ENCODE measurements around the gene HCN3.

Gene HCN3

DNA sequence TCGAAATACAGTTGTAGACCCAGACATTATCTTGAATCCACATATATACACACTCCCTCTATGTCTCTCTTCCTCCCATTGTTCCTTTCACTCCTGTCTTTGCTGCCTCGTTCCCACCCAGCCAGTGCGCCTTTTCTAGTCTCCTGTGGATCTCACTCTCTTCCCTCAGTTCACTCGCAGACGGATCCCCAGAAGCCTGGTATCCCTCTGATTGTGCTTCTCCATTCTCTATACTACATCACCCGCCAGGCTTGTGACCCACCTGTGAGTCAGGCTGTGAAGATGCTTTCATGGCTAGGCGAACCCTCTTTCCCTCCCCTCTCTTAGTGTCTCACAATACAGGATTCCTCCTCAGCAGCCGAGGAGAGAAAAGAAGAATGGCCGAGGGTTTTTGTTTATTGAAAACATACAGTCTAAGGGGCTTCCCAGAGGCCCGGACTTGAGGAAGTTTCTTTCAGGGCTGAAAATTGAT lies 1.5 kb downstream of the HCN3 start:
- no peaks in the 10 kb centered on the region for H3K27me3 ChIP-seq (replicated peaks; ENCODE audit: insufficient read depth, low read length)
- peaks cover 19% of the 10 kb centered on the region for H3F3A ChIP-seq (ENCODE audit: insufficient read depth, low read length)
- peak overlapping the region; percentile 83; the same call in 1 of the 2 replicates for H2AFZ ChIP-seq (ENCODE audit: low read length)
- H3K79me2 ChIP-seq (ENCODE audit: low read length): peaks cover 2% of the 10 kb centered on the region
- H3K4me3 ChIP-seq (ENCODE audit: low read length): peak overlapping the region; percentile 76; the same call in 1 of the 2 replicates
- no peak for TF ChIP-seq EZH2phosphoT487 (IDR thresholded peaks at IDR 0.05; ENCODE audit: low read length)
- no peak for TF ChIP-seq EZH2 (optimal IDR thresholded peaks at IDR 0.05; ENCODE audit: low read depth, low read length)
- TF ChIP-seq, protein P1, sequence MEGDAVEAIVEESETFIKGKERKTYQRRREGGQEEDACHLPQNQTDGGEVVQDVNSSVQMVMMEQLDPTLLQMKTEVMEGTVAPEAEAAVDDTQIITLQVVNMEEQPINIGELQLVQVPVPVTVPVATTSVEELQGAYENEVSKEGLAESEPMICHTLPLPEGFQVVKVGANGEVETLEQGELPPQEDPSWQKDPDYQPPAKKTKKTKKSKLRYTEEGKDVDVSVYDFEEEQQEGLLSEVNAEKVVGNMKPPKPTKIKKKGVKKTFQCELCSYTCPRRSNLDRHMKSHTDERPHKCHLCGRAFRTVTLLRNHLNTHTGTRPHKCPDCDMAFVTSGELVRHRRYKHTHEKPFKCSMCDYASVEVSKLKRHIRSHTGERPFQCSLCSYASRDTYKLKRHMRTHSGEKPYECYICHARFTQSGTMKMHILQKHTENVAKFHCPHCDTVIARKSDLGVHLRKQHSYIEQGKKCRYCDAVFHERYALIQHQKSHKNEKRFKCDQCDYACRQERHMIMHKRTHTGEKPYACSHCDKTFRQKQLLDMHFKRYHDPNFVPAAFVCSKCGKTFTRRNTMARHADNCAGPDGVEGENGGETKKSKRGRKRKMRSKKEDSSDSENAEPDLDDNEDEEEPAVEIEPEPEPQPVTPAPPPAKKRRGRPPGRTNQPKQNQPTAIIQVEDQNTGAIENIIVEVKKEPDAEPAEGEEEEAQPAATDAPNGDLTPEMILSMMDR (IDR thresholded peaks at IDR 0.05; ENCODE audit: low read length): no peak; the same call in 1 of the 2 replicates
- H3K27ac ChIP-seq (ENCODE audit: low read length): no peak overlapping the region
- peaks cover 13% of the 10 kb centered on the region for H3K4me1 ChIP-seq (ENCODE audit: low read length)
- no peaks in the 10 kb centered on the region for H3K9me3 ChIP-seq (replicated peaks; ENCODE audit: insufficient read depth, low read length)
- DNase-seq: no peak
- no peaks in the 10 kb centered on the region for H3K9me2 ChIP-seq (replicated peaks; ENCODE audit: insufficient read depth, low read length)
- no peaks in the 10 kb centered on the region for H3K36me3 ChIP-seq (replicated peaks; ENCODE audit: insufficient read depth, low read length)
- no peaks in the 10 kb centered on the region for H4K20me1 ChIP-seq (ENCODE audit: insufficient read depth, low read length)
- peak overlapping the region; percentile 99 for H3K4me2 ChIP-seq (ENCODE audit: low read depth, low read length)
- no peak overlapping the region for H3K9ac ChIP-seq (ENCODE audit: low read length)

DNA sequence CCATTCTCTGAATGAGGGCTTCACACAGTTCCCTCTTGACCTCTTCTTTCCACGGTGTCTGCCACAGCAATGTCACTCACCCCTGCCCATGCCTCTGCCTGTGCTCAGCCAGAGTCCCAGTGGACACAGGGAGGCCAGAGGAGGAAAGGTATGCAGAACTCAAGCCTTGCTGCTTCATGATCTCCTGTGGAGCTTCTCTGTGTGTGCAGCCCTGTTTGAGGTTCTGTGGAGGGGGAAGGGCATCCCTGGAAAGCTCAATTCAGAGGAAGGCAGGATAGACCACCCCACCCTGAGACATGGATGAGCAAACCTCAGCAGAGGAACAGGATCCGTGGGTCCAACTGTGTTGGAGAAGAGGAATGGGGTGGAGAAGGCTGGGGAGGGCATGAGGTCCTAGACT lies 2.0 kb downstream of the HCN3 start:
- Histone ChIP-seq H3K27ac (ENCODE audit: low read length) (no peak overlapping the region), H3K9ac (ENCODE audit: low read length) (no peak overlapping the region), H2AFZ (ENCODE audit: low read length) (no peak overlapping the region), H3K36me3 (replicated peaks; ENCODE audit: insufficient read depth, low read length) (no peaks in the 10 kb centered on the region), H3F3A (ENCODE audit: insufficient read depth, low read length) (peaks cover 17% of the 10 kb centered on the region; the same call in 1 of the 2 replicates), H3K4me1 (ENCODE audit: low read length) (peaks cover 12% of the 10 kb centered on the region), H4K20me1 (ENCODE audit: insufficient read depth, low read length) (no peaks in the 10 kb centered on the region), H3K4me2 (ENCODE audit: low read depth, low read length) (no peak overlapping the region), H3K9me3 (replicated peaks; ENCODE audit: insufficient read depth, low read length) (no peaks in the 10 kb centered on the region), H3K27me3 (replicated peaks; ENCODE audit: insufficient read depth, low read length) (no peaks in the 10 kb centered on the region), H3K9me2 (replicated peaks; ENCODE audit: insufficient read depth, low read length) (no peaks in the 10 kb centered on the region), H3K4me3 (ENCODE audit: low read length) (no peak overlapping the region), H3K79me2 (ENCODE audit: low read length) (no peaks in the 10 kb centered on the region)
- TF ChIP-seq EZH2phosphoT487 (IDR thresholded peaks at IDR 0.05; ENCODE audit: low read length) (no peak), EZH2 (optimal IDR thresholded peaks at IDR 0.05; ENCODE audit: low read depth, low read length) (no peak)
- TF ChIP-seq, protein P1 (IDR thresholded peaks at IDR 0.05; ENCODE audit: low read length): no peak
- DNase-seq: no peak

GRCh38 chr1:155282488-155283091 lies 5.3 kb downstream of the HCN3 start:
- H3K9me3 ChIP-seq (replicated peaks; ENCODE audit: insufficient read depth, low read length): no peaks in the 10 kb centered on the region
- H3K79me2 ChIP-seq (ENCODE audit: low read length): no peaks in the 10 kb centered on the region

More at GRCh38 chr1:155282488-155283091, 5.3 kb downstream of the HCN3 start:
- Histone ChIP-seq H3K36me3 (replicated peaks; ENCODE audit: insufficient read depth, low read length) (no peaks in the 10 kb centered on the region), H4K20me1 (ENCODE audit: insufficient read depth, low read length) (no peaks in the 10 kb centered on the region), H2AFZ (ENCODE audit: low read length) (no peak overlapping the region), H3K9me2 (replicated peaks; ENCODE audit: insufficient read depth, low read length) (no peaks in the 10 kb centered on the region), H3K4me3 (ENCODE audit: low read length) (no peak overlapping the region), H3K9ac (ENCODE audit: low read length) (no peak overlapping the region), H3K27ac (ENCODE audit: low read length) (no peak overlapping the region), H3K4me1 (ENCODE audit: low read length) (peaks cover 5% of the 10 kb centered on the region; the same call in 1 of the 2 replicates), H3K27me3 (replicated peaks; ENCODE audit: insufficient read depth, low read length) (no peaks in the 10 kb centered on the region), H3F3A (ENCODE audit: insufficient read depth, low read length) (0 out of 2 replicates have a peak, but pooled peaks cover 5% of the 10 kb centered on the region), H3K4me2 (ENCODE audit: low read depth, low read length) (no peak overlapping the region)
- no peak for DNase-seq
- TF ChIP-seq EZH2 (optimal IDR thresholded peaks at IDR 0.05; ENCODE audit: low read depth, low read length) (no peak), EZH2phosphoT487 (IDR thresholded peaks at IDR 0.05; ENCODE audit: low read length) (no peak)
- TF ChIP-seq, protein P1 (IDR thresholded peaks at IDR 0.05; ENCODE audit: low read length): no peak

Measured in MM.1S (cell line).